ENCODE data around the gene HMGXB3.

Gene HMGXB3

DNA sequence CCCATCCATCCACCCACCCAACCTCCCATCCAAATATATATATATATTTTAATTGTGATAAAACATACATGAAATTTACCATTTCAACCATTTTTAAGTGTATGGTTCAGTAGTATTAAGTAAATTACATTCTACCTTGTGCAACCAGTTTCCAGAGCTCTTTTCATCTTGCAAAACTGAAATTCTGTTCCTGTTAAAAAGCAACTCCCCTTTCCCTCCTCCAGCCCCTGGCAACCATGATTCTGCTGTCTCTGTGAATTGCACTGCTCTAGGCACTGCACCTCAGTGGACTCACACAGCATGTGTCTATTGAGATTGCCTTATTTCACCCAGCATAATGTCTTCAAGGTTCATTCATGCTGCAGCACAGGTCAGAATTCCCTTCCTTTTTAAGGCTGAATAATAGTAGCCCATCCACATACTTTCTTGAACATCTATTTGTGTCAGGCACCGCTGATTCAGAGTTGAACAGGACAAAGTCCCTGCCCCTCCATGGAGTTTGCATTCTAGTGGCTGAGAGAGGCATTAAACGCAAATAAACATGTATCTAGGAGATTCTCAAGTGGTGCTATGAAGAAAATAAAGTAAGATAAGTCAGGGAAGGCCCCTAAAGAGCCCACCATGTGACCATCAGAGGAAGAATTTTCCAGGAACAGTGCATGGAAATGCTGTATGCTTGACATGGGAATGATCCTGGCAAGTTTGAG lies 61.8 kb downstream of the HMGXB3 start:
- TF ChIP-seq, protein P1, sequence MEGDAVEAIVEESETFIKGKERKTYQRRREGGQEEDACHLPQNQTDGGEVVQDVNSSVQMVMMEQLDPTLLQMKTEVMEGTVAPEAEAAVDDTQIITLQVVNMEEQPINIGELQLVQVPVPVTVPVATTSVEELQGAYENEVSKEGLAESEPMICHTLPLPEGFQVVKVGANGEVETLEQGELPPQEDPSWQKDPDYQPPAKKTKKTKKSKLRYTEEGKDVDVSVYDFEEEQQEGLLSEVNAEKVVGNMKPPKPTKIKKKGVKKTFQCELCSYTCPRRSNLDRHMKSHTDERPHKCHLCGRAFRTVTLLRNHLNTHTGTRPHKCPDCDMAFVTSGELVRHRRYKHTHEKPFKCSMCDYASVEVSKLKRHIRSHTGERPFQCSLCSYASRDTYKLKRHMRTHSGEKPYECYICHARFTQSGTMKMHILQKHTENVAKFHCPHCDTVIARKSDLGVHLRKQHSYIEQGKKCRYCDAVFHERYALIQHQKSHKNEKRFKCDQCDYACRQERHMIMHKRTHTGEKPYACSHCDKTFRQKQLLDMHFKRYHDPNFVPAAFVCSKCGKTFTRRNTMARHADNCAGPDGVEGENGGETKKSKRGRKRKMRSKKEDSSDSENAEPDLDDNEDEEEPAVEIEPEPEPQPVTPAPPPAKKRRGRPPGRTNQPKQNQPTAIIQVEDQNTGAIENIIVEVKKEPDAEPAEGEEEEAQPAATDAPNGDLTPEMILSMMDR (IDR thresholded peaks at IDR 0.05; ENCODE audit: low read depth, low read length, missing control alignments), result no peak
- no peak for DNase-seq (ENCODE audit: low read depth)
- H3K4me3 ChIP-seq (ENCODE audit: low read depth, low read length), result no peak overlapping the region

DNA sequence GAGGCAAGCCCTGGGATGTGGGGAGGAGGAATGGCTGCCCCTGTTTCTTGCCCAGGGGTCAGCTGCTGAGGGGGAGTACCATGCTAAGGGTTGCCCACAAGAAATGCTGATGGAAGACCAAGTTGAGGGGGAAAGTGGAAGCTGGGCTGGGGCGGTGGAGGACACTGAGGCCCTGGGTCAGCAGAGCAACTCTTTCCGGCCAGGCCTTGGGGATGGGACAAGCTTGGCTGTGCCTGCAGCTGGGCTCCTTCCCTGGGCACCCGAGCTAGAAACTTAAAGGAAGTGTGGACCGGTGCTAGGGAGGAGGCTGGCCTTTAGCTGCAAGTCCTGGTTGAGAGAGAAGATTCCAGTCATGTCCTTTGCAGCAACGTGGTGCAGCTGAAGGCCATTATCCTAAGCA lies 63.1 kb downstream of the HMGXB3 start:
- DNase-seq (ENCODE audit: low read depth), result no peak
- TF ChIP-seq, protein P1 (IDR thresholded peaks at IDR 0.05; ENCODE audit: low read depth, low read length, missing control alignments), result no peak
- no peak overlapping the region for H3K4me3 ChIP-seq (ENCODE audit: low read depth, low read length)

DNA sequence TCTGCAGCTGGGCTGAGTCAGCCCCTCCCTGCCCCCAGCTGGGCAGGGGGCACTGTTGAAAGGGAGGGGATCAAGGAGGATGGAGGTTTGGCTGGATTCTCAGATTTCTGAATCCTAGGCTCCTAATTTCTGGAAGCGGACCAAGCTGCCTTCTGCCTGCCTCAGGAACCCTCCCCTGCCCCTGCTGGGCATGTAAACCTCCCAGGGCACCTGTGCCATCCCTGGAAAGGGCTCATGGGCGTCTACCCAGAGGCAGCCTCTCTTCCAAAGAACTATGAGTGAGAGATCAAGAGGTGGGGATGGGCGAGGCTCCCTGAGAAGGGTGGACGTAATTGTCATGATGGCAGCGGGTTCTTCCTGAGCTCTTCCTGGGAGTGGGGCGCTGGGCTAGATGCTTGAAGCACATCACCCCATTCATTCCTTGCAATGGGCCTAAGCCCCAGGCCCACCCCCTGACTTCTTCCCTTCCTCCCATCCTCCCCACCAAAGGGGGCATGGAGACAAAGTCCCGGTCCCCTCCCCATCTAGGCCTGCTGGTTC lies 64.2 kb downstream of the HMGXB3 start:
- TF ChIP-seq, protein P1 (IDR thresholded peaks at IDR 0.05; ENCODE audit: low read depth, low read length, missing control alignments), result no peak
- H3K4me3 ChIP-seq (ENCODE audit: low read depth, low read length), result no peak overlapping the region
- no peak for DNase-seq (ENCODE audit: low read depth)

DNA sequence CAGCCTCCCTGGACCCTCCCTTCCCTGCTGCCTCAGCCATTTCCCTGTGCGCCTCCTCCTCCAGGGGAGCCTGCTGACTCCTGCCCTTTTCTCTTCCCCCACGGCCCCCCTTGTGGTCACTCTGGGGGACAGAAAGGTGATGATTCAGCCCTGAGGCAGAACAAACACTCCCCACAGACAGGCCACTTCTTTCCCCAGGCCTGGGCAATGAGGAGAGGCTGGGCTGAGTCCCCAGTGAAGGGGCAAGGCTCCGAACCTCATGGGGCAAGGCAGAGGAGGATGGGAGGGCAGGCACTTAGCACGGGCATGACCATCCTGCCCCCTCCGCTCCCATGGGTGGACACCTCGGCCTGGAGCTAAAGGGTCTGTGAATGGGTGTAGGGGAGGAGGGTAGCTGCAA lies 64.8 kb downstream of the HMGXB3 start:
- DNase-seq (ENCODE audit: low read depth), result no peak
- H3K4me3 ChIP-seq (ENCODE audit: low read depth, low read length), result no peak overlapping the region
- TF ChIP-seq, protein P1 (IDR thresholded peaks at IDR 0.05; ENCODE audit: low read depth, low read length, missing control alignments), result no peak

DNA sequence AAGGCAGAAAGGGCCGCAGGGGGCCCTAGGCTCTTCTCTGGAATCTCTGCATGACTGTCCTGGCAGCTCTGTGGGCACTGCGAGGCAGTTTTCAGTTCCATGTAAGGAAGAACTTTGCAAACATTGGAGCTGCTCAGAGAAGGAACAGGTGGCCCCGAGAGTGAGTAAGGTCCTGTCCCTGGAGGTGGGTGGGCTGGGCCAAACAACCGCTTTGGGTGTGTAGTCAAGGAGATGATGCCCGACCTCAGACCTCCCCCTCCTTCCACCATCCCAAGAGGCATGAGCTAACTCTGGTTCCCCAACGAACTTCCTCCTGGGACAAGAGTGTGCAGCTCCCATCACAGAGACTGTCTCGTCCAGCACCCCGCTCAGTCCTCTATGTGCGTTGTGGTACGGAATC lies 65.3 kb downstream of the HMGXB3 start:
- TF ChIP-seq, protein P1 (IDR thresholded peaks at IDR 0.05; ENCODE audit: low read depth, low read length, missing control alignments), result no peak
- no peak overlapping the region for H3K4me3 ChIP-seq (ENCODE audit: low read depth, low read length)
- no peak for DNase-seq (ENCODE audit: low read depth)

DNA sequence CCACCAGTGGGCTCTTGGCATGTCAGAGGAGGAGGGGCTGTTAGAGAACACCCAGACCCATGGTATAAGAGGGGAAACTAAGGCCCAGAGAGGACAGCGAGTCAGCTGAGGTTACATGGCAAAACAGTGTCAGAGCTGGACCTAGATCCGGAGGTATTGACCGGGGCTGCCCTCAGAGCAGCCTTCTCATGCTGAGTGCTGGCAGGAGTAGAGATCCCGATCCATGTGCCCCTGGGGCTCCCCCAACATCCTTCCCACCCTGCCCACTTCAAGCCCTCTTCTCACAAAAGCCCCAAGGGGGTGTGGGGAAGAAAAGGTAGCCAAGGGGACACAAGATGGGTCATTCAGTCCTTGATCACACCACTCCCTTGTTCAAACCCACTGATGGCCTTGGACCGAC lies 65.9 kb downstream of the HMGXB3 start:
- no peak for DNase-seq (ENCODE audit: low read depth)
- H3K4me3 ChIP-seq (ENCODE audit: low read depth, low read length), result no peak overlapping the region
- TF ChIP-seq, protein P1 (IDR thresholded peaks at IDR 0.05; ENCODE audit: low read depth, low read length, missing control alignments), result no peak

DNA sequence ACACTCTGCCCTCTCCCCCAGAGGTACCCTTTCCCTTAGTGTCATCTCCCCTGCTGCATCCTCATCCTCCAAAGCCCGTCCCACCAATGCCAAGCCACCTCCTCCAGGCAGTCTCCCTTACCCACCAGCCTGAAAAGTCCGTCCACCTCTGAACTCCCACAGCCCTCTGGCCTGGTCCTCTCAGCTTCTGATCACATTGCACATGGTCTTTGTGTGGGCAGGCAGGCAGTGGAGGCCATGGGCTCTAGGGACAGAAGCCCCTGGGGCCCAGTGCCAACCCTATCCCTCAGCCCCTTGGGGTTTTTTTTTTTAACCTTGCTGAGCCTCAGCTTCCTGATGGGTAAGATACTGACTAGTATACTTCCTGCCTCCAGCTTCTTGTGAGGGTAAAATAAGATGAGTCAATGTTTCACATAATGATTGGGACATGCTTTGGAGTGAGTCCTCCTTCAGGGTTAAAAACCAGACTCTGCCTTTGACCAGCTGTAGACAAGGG lies 66.4 kb downstream of the HMGXB3 start:
- no peak overlapping the region for H3K4me3 ChIP-seq (ENCODE audit: low read depth, low read length)
- TF ChIP-seq, protein P1 (IDR thresholded peaks at IDR 0.05; ENCODE audit: low read depth, low read length, missing control alignments), result no peak
- DNase-seq (ENCODE audit: low read depth), result no peak

All from GM12864 (cell line).